Stomach (tissue), 4 donors: ENCODE measurements around the gene RGS12.

Experiments
- CTCF ChIP-seq, 7 experiments: fragments of 450-650 bp in 4 of 7; fragments of 200-600 bp in 3 of 7; sonication (generic) in 3 of 7; IDR thresholded peaks; one replicate each; pipeline ENCODE4 v1.5.1; 2016 to 2019; ENCODE audit warnings: antibody characterized with exemption in 7 of 7, control low read depth in 2 of 7, mild to moderate bottlenecking in 1 of 7
- POLR2A ChIP-seq, 4 donors: fragments of 450-650 bp; IDR thresholded peaks; one replicate each; pipeline ENCODE4 v1.6.1; 2016; ENCODE audit warnings: antibody characterized with exemption in 4 of 4, control low read depth in 2 of 4, mild to moderate bottlenecking in 1 of 4, moderate library complexity in 1 of 4

DNA sequence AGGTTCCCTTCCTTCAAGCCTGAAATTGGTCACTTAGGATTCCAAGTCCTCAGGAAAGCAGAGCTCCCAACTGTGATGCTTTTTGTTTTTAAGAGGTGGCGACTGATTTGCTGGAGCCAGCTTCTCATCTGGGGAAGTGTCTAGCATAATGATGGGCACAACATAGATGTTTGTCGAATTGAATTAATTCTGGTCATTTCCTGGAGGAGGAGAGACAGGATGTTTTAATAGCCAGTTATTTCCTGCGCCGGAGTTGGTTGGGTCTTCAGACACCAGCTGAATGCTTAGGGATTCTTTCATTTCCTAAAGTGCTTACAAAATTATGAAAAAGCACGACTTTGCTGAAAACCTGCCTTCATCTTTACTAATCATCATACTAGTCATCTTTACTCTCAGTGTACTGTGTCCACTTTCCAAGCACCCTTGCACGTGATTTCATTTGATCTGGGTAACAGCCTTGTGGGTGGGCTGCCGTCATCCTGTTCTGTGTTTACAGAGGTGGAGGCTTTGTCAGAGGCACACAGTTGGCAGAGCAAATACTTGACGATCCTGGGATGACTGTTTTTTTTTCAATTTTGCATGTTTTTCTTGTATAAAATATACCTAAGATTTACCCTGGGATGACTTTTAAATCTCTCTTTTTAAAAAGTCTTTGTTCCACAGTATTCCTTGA is 49.5 kb downstream of the RGS12 start:
- TF ChIP-seq CTCF (IDR thresholded peaks at IDR 0.05) (no peak), POLR2A (IDR thresholded peaks at IDR 0.05) (no peak)
